GM18499 (cell line): ENCODE results near the gene ACBD6.
"Not testable (repeated sequence)": the region's sequence is repeated elsewhere in the genome, so short reads cannot be mapped to it uniquely, and the experiment has no call there.

Experiments used
- ATAC-seq: cut with Tn5 transposase; IDR thresholded peaks from one replicate; pipeline ENCODE4 v1.9.1; 2021; ENCODE audit warnings: moderate number of reproducible peaks; ENCODE audit not compliant: insufficient read depth, unreplicated experiment

Gene ACBD6

DNA sequence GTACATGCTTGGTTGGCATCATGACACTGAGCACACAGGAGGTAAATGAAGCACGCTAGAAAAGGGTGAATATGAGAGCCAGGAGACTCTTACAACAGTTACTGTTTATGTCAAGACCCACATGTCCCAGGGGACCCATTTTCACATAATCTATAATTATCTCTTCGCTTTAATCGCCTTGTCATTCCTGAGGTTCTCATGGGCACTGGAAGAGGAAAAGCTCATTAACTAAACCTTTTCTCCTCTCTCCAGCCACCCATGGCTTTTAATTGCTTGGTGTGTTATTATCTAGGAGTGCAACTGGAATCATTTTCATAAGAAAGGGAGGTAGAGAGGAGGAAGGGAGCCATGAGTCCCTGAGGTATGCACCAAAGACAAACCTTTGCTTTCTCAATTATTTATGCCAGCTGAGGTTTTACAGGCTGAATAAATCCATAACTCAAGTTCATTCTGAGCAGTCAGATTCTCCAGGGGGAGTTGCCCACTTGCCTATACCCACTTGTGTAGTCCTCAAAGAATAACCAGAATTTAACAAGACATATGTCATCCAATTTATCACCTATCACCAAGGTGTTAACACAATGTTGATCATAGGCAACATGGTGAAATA, 77.4 kb downstream of the ACBD6 start:
- ATAC-seq, result no peak

DNA sequence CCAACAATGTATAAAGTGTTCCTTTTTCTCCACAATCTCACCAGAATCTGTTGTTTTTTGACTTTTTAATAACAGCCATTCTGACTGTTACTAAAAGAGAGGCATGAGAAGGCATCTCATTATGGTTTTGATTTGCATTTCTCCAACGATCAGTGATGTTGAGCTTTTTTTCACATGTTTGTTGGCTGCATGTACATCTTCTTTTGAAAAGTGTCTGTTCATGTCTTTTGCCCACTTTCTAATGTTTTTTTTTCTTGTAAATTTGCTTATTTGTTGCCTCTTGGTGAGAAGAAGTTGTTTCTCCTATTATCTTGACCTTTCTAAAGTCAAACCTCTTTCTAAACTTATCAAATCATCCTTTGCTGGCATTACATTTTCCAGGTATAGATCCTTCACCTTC, 80.8 kb downstream of the ACBD6 start:
- no peak for ATAC-seq

DNA sequence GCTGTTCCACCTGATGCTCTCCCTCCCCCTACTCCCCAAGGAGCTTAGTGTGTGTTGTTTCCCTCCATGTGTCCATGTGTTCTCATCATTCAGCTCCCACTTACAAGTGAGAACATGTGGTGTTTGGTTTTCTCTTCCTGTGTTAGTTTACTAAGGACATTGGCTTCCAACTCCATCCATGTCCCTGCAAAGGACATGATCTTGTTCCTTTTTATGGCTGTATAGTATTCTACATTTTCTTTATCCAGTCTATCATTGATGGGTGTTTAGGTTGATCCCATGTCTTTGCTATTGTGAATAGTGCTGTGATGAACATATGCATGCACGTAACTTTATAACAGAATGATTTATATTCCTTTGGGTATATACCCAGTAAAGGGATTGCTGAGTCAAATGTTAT, 81.2 kb downstream of the ACBD6 start:
- not testable (repeated sequence) for ATAC-seq

DNA sequence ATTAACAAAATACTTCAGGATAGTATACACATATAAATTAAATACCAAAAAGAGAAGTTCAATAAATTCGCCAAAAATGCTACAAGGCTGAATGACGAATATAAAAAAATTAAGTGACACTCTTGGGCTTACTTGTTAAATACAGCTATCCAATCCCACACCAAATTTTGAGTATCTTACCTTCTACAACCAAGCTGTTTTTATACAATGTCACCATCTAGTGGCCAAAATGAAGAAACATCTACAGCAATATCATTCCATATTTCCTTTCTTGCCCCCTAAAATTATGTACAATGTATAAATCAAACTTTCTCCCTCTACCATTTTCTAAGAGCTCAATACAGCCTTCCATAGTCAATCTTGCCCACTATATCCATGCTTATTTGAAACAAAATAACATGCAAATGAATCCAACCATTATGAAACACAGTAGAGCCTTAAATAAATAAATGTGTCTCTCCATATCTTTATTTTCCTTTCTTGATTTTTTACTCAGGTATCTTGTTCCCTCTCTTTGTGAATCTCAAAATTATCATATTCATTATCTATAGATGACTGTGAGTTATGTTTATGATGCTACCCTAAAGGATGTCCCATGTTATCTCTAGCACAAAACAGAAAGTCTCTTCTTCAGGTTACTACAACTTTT, 86.3 kb downstream of the ACBD6 start:
- ATAC-seq, result no peak

DNA sequence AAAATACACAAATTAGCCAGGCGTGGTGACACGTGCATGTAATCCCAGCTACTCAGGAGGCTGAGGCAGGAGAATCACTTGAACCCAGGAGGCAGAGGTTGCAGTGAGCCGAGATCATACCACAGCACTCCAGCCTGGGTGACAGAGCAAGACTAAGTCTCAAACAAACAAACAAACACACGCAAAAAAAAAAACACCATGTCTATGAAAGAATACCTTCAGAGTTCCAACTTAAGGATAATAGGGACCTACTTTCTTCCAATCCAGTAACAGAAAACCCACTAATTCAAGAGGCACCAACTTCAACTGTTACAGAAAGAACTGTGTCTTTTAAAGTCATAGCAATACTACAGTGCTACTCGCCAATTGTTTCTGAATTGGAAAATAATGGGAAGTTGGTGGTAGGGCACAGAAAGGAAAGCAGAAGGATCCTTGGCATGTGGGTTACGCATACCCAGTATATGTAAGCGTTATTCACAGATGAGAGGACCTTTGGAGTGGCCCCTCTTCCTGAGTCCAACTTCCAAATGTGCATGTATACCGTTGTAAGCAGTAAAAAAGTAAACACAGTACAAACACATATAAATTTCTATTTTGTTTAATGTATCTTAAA, 87.0 kb downstream of the ACBD6 start:
- ATAC-seq, result no peak

DNA sequence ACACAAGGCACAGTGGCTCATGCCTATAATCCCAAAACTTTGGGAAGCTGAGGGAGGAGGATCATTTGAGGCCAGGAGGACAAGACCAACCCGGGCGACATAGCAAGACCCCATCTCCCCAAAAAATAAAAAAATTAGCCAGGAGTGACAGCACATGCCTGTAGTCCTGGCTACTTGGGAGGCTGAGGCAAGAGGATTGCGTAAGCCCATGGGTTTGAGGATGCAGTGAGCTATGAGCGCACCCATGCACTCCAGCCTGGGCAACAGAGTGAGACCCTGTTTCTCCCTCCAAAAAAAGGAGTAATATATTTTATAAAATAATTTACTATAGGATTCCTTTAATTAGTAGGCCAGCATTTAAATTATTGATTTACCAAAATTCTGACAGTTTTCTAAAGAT, 89.8 kb downstream of the ACBD6 start:
- no peak for ATAC-seq

DNA sequence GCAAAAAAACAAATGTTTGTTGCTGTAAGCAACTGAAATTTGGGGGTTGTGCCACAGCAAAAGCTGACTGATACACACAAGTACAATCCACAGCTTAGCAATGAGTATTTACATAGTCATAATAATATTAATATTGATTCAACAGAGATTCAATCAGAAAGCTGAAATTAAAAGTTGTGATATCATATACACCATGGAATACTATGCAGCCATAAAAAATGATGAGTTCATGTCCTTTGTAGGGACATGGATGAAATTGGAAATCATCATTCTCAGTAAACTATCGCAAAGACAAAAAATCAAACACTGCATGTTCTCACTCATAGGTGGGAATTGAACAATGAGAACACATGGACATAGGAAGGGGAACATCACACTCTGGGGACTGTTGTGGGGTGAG, 94.2 kb downstream of the ACBD6 start:
- not testable (repeated sequence) for ATAC-seq

DNA sequence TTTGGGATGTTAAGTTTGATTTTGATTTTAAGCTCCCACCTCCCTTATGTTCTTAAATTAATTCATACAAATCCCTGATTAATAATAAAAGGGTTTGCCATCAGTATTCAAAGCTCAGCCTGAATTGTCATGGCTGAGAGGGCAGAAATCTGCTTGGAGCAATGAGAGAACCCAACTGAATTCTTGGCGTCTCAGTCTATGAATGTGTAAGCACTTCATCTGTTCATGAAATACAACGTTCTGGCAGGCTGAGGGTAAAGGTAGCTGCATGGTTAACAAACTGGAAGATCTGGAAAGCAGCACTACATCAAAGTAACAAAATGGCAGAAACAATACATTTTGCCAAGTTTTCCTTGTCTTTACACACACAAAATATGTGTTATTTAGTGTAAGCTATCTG, 95.3 kb downstream of the ACBD6 start:
- ATAC-seq, result no peak

DNA sequence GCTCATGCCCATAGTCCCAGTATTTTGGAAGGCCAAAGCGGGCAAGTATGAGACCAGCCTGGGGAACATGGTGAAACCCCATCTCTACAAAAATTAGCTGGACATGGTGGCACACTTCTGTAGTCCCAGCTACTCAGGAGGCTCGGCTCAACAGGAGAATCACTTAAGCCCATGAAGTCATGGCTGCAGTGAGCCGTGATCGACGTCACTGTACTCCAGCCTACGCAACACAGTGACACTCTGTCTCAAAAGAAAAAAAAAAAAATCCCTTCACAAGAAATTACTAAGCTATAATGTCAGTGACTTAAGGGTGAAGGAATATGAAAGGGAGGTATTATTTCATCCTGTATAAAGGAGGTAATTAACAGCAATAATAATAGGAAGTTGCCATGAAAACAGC, 99.8 kb downstream of the ACBD6 start:
- no peak for ATAC-seq

DNA sequence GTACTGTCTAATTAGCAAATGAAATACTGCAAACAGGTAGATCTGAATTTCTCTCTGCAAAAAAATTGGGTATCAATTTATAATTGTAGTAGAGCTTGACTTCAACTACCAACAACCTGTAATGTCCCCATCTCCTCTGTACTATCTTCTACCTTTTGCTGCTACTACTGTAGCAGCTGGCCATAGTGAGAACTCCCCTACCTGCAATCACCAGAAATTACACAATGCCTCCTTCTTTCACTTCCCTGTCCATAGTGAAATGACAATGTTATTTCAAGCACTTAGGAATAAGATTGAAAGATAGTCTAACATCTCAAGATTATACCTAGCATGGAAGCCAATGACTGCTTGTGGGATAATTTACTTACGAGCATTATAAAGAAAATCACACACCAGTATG, 100.4 kb downstream of the ACBD6 start:
- no peak for ATAC-seq

DNA sequence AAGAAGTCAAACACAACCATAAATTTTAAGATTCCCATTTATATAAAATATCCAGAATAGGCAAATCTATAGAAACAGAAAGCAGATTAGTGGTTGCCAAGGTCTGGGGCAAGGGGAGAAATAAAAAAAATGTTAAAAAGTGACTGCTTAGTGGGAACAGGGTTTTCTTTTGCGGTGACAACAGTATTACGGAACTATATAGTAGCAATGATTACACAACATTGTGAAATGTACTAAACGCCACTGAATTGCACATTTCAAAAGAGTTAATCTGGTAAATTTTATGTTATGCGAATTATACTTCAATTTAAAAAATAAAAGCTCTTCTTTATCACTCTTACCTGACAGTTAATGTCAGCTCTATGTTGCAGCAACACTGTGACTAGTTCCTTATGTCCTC, 105.2 kb downstream of the ACBD6 start:
- ATAC-seq, result no peak

DNA sequence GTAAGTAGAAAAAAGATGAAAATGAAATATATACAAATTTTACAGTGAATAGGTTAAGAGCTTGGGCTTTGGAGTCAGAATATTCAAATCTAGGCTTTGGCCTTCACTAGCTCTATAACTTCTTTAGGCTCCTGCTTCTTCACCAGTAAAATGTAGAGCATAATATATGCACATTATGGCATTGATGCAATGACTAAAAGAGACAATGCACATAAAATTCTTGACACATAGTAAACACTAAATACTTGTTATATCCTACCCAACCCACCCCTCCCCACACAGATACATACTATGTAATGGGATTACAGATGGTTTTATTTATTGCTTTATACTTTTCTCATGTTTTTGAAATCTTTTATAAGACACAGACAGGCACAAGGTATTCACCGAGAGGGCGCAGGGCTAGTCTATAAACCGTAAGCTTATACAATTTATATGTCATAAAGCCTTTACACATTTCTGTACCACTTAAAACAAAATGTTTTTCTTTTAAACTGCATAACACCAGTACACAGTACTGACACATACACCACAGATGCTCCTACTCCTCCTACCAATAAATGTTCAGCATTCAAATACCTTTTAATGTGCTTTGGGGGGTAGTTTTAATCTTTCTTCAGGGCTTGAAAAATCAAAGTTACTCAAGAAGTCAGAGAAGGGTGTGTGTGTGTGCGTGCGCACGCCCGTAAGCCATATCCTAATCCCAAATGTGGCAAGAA, 109.8 kb downstream of the ACBD6 start:
- no peak for ATAC-seq

DNA sequence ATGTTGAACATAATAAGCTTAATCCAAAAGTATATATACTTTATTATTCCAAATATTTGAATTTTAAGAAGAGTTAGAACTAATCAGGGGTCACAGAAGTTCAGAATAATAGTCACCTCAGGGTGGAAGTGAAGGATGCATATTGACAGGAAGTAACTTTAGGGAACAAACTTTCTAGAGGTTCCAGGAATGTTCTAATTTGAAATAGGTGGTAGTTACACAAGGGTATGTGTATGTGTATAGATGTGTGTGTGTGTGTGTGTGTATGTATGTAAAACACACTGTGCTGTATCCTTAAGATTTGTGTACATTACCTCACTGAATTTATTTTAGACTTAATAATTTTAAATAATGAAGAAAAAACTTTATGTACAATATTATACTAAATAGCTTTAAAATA, 110.4 kb downstream of the ACBD6 start:
- ATAC-seq, result no peak

DNA sequence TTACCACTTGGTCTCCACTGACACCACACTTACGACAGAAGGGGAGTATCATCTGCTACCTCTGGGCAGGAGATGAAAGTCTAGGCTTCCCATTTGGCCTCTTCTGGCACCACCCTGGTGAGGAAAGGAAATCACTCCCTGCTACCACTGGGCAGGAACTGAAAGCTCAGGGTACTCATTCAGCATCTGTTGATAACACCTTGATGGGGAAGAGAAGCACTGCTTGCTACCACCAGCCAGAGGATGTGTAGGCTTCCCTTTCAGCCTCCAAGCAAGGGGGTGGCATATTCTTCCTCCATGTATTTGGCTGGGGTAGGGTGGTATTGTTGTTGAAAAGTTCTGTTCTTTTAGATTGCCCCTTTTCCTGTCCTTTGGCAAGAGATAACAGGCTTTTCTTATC, 115.0 kb downstream of the ACBD6 start:
- ATAC-seq, result no peak

DNA sequence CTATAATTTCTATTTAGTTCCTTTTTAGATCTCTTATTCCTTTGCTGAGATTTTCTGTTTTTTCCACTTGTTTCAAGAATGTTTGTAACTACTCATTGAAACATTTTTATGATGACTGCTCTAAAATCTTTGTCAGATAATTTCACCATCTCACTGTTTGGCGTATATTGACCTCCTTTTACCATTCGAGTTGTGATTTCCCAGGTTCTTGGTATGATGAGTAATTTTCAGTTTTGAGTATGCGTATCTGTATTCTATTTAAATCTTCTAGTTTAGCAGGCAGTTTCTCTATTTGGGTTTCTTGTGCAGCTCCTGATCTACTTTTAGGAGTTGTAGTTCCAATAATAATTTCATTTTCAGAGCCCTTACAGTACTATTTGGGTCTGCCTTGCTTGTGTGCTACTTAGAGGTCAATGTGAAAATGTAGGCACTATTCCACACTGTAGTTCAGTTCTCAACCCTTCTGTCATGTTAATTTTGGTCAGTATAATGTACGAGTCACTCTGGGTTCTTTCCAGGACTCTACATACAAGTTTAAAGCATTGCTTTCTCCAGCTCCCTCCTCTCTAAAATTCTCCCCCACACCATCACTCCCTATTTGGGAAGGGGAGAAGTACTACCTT, 115.5 kb downstream of the ACBD6 start:
- ATAC-seq, result no peak

DNA sequence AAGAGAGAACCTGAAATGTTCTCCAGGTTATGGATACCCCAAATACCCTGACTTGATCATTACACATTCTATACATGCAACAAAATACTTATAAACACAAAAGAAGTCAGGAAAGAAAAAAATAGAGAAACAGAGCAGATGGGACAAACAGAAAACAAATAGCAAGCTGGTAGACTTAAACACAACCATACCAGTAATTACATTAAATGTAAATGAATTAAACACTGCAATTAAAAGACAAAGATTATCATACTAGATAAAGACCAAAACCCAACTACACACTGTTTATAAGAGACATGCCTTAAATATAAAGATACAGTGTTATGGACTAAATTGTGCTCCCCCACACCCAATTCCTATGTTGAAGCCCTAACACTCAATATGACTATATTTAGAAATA, 117.2 kb downstream of the ACBD6 start:
- ATAC-seq, result no peak

DNA sequence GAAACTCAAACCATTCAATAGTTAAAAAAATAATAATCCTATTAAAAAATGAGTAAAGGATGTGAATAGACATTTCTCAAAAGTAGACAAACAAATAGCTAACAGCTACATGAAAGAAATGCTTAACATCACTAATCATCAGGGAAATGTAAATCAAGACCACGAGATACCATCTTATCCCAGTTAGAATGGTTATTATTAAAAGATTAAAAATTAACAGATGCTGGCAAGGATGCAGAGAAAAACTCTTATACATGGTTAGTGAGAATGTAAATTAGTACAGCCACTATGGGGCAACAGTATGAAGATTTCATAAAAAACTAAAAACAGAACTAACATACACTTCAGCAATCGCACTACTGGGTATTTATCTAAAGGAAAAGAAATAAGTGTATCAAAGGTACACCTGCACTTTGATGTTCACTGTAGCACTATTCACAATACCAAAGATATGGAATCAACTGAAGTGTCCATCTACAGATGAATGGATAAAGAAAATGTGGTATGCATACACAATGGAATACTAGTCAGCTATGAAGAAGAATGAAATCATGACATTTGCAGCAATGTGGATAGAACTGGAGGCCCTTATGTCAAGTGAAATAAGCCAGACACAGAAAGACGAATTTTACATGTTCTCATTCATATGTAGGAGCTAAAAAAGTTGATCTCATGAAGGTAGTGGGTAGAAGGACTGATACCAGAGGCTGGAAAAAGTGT, 117.9 kb downstream of the ACBD6 start:
- ATAC-seq, result no peak

DNA sequence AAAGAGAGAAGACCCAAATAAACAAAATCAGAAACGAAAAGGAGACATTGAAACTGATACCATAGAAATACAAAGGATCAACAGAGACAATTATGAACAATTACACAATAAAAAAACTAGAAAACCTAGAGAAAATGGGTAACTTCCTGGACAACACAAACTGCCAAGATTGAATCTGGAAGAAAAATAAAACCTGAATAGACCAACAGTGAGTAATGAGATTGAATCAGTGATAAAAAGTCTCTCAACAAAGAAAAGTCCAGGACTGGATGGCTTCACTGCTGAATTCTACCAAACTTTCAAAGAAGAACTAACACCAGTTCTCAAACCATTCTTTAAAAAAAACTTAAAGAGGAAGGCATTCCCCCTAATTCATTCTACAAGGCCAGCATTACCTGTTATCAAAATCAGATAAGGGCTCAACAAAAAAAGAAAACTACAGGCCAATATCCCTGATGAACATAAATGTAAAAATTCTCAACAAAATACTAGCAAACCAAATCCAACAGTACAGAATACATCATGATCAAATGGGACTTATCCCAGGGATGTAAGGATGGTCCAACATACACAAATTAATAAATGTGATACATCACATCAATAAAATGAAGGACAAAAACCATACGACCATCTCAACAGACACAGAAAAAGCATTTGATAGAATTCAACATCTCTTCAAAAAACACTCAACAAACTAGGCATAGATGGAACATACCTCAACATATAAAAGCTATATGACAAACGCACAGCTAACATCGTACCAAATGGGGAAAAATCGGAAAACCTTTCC, 119.9 kb downstream of the ACBD6 start:
- ATAC-seq, result no peak

DNA sequence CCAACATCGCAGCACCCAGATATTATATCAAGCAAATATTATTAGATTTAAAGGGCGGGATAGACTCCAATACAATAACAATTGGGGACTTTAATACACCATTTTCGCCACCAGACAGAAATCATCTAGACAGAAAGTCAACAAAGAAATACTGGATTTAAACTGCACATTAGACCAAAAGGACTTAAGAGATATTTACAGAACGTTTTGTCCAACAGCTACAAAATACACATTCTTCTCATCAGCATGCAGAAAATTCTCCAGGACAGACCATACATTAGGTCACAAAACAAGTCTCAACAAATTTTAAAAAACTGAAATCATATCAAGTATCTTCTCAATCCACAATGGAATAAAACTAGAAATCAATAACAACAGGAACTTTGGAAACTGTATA, 121.2 kb downstream of the ACBD6 start:
- ATAC-seq, result no peak
